ENCODE measurements around the gene MRPS9.

The MRPS9 gene

GRCh38 chr2:105104208-105104731, 66.4 kb downstream of the MRPS9 start:
- no peak for DNase-seq (ENCODE audit: low read depth)
- TF ChIP-seq, protein P1, sequence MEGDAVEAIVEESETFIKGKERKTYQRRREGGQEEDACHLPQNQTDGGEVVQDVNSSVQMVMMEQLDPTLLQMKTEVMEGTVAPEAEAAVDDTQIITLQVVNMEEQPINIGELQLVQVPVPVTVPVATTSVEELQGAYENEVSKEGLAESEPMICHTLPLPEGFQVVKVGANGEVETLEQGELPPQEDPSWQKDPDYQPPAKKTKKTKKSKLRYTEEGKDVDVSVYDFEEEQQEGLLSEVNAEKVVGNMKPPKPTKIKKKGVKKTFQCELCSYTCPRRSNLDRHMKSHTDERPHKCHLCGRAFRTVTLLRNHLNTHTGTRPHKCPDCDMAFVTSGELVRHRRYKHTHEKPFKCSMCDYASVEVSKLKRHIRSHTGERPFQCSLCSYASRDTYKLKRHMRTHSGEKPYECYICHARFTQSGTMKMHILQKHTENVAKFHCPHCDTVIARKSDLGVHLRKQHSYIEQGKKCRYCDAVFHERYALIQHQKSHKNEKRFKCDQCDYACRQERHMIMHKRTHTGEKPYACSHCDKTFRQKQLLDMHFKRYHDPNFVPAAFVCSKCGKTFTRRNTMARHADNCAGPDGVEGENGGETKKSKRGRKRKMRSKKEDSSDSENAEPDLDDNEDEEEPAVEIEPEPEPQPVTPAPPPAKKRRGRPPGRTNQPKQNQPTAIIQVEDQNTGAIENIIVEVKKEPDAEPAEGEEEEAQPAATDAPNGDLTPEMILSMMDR (IDR thresholded peaks at IDR 0.05; ENCODE audit: low read depth, low read length, missing control alignments) = no peak
- H3K4me3 ChIP-seq (ENCODE audit: low read depth, low read length) = no peak overlapping the region

DNA sequence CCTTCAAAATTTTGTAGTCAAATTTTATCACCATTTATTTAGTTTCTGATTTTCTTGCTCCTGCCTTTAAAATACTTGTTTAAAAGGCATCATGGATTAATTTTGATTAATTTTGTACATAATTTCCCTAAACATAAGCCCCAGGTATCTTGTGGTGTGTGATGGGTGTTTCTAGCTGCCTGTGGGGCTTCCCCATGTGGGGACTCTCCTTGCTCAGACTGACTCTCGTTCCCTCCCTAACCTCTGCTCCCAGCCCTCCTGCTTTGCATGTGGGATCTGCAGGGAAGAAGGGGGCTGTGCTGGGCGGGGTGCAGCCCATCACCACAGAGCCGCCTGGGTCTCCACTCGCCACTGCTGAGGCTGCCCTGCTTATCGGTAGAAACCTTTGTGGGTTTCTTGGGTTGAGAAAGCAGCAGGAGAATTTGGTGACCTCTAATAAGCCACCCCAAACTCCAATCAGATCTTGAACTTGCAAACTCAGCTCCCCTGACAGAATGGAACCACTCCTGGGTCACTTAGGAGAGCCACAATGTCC, 72.5 kb downstream of the MRPS9 start:
- TF ChIP-seq, protein P1 (IDR thresholded peaks at IDR 0.05; ENCODE audit: low read depth, low read length, missing control alignments) = no peak
- no peak for DNase-seq (ENCODE audit: low read depth)
- H3K4me3 ChIP-seq (ENCODE audit: low read depth, low read length) = no peak overlapping the region

DNA sequence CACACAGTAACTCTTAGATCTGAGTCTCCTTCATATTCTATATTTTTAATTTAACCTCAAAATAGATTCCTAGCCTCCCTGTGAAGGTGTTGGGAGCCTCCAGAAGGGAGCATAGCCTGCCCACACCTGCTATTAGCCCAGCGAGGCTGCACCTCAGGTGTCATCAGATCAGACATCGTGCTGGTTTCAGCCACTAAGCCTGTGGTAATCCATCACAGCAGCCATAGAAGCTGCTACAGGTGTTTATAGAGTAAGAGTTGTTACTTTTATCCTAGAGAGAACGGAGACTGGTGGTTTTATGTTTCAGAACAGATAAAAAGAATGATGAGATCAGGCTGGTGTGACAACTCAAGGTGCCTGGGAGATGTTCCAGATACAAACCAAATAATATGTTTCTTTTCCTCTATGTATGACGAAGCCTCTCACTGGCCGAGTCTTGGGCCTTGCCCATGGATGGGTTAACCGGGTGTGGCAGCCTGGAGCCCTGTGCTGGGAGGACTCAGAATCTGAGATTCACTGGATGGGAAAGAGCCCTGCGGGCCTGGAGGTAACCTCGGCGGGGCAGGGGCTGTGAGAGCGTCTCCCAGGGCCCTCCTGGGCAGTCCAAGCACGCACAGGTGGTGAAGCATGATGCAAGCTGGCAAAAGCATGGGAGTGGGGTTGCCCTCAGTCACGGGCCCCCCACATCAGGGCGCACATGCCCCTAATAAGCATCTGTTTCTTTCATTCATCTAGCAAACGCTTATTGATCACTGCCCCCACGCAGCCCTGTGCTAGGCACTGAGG, 73.7 kb downstream of the MRPS9 start:
- H3K4me3 ChIP-seq (ENCODE audit: low read depth, low read length) = no peak overlapping the region
- DNase-seq (ENCODE audit: low read depth) = no peak
- TF ChIP-seq, protein P1 (IDR thresholded peaks at IDR 0.05; ENCODE audit: low read depth, low read length, missing control alignments) = no peak

DNA sequence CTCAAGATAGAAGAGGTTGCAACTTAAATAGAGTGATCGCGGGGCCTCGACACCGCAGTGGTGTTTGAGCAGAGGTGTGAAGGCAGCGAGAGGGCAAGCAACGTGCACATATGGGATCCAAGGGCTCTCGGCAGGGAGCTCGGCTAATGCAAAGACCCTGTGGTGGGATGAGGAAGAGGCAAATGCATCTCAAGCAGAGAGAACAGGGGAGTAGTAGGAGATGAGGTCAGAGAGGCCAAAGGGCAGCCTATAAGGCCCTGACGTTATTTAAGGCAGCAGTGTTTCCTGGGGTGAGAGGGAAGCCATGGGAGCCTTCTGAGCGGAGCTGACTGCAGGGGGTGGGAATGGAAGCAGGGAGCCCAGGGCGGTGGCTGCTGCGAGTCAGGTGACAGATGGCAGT, 74.5 kb downstream of the MRPS9 start:
- TF ChIP-seq, protein P1 (IDR thresholded peaks at IDR 0.05; ENCODE audit: low read depth, low read length, missing control alignments) = no peak
- DNase-seq (ENCODE audit: low read depth) = no peak
- H3K4me3 ChIP-seq (ENCODE audit: low read depth, low read length) = no peak overlapping the region

DNA sequence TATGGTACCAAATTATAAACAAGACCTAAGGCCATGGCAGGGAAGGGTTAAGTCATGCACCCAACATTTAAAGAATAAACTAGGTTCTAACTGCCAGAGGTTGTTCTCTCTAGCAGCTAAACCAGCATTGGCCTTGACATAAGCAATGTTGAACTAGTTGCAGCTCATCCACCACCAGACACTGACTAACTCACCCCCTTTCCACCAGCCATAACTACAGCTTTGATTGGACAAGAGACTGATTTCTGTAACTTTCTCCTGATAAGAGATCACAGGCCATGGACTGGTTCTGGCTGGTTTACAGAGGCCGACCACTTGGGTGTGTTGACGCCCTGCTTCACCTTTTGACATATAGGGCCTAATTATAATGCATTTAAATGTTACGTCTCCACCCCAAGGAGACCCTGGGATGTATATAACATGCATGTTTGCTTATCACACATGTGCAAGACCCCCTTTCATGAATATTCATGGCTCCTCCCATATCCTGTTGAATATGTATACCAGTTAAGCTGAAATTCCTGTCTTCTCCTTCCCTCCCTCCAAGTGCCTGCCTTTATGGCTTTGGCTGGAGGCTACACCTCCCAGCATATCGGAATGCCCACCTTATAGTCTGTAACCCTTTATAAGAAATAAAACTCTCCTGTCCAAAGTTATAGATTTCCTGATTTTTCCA, 75.9 kb downstream of the MRPS9 start:
- H3K4me3 ChIP-seq (ENCODE audit: low read depth, low read length) = no peak overlapping the region
- DNase-seq (ENCODE audit: low read depth) = no peak
- TF ChIP-seq, protein P1 (IDR thresholded peaks at IDR 0.05; ENCODE audit: low read depth, low read length, missing control alignments) = no peak

GRCh38 chr2:105114551-105114950, 76.7 kb downstream of the MRPS9 start:
- DNase-seq (ENCODE audit: low read depth) = peak; percentile 8
- H3K4me3 ChIP-seq (ENCODE audit: low read depth, low read length) = no peak overlapping the region
- TF ChIP-seq, protein P1 (IDR thresholded peaks at IDR 0.05; ENCODE audit: low read depth, low read length, missing control alignments) = peak; percentile 64
